HepG2 (cell line): ENCODE measurements around the gene MEA1. TPM values are rescaled to one million over a fixed set of nuclear protein-coding genes. Genes with fewer than 3 reads are reported as not detected.
A peak's percentile ranks its signal among the peaks of the same experiment; 100 is the strongest.

Experiments used
- CREB1 ChIP-seq, 2 experiments: fragments of 450-650 bp in 1 of 2; IDR thresholded peaks; 2 replicates each; pipeline ENCODE4 v1.6.1; 2016 to 2017; ENCODE audit warnings: control low read depth in 1 of 2, mild to moderate bottlenecking in 1 of 2, missing compliant biosample characterization in 1 of 2, missing genetic modification characterization in 1 of 2
- FIP1L1 ChIP-seq: fragments of 200-400 bp; formaldehyde crosslinking; IDR thresholded peaks from 2 replicates; pipeline ENCODE4 v1.6.1; 2018; ENCODE audit warnings: low read depth, mild to moderate bottlenecking, low read length, moderate library complexity, borderline replicate concordance; ENCODE audit not compliant: insufficient read depth
- HHEX ChIP-seq: IDR thresholded peaks from 2 replicates; pipeline ENCODE4 v1.6.1; 2016; ENCODE audit warnings: control low read depth
- HOXA5 ChIP-seq: sonication (generic); formaldehyde crosslinking; IDR thresholded peaks from 2 replicates; pipeline ENCODE4 v1.4.0; 2020; ENCODE audit warnings: missing genetic modification reagents
- KLF12 ChIP-seq: sonication (generic); formaldehyde crosslinking; IDR thresholded peaks from 2 replicates; pipeline ENCODE4 v1.4.0; 2020; ENCODE audit warnings: missing genetic modification reagents, borderline replicate concordance
- MED1 ChIP-seq: sonication (generic); formaldehyde crosslinking; IDR thresholded peaks from 2 replicates; pipeline ENCODE4 v1.4.0; 2020; ENCODE audit warnings: missing genetic modification reagents
- ZNF607 ChIP-seq: sonication (generic); formaldehyde crosslinking; IDR thresholded peaks from 2 replicates; pipeline ENCODE4 v1.5.1; 2020; ENCODE audit warnings: missing genetic modification reagents, mild to moderate bottlenecking, borderline replicate concordance
- ZNF75D ChIP-seq: sonication (generic); formaldehyde crosslinking; IDR thresholded peaks from 2 replicates; pipeline ENCODE4 v1.8.1; 2023; ENCODE audit warnings: missing genetic modification reagents, mild to moderate bottlenecking, borderline replicate concordance
- ZNF850 ChIP-seq: sonication (generic); formaldehyde crosslinking; conservative IDR thresholded peaks from 2 replicates; pipeline ENCODE4 v1.9.0; 2021; ENCODE audit warnings: mild to moderate bottlenecking, missing genetic modification reagents
- polyA plus RNA-seq, 8 experiments: library from polyadenylated mRNA; depleted of rRNA in 3 of 8; stranded (reverse) in 7 of 8; unstranded in 1 of 8; fragments of >200 nt; fragmentation: Illumina TruSeq in 4 of 8; extraction: Trizol in 4 of 8; gene quantifications; 2 replicates each; pipeline versions ENCODE4 v1.2.1 to v1.2.3, GENCODE V29; 2011 to 2016; ENCODE audit warnings: low read depth in 4 of 8, missing spikeins in 1 of 8, mixed read lengths in 1 of 8; ENCODE audit not compliant: insufficient read depth in 1 of 8
- total RNA-seq, 5 experiments: library from RNA; depleted of rRNA; stranded (reverse); fragments of >200 nt; fragmentation: Illumina TruSeq; extraction: Trizol; gene quantifications; 2 replicates each; pipeline ENCODE4 v1.2.3, GENCODE V29; 2016; ENCODE audit warnings: low read depth in 1 of 5
- TF ChIP-seq, protein P1 (sequence below): sonication (generic); formaldehyde crosslinking; IDR thresholded peaks from 2 replicates; pipeline ENCODE4 v1.4.0; 2020; ENCODE audit warnings: missing genetic modification reagents
- TF ChIP-seq, protein P2 (sequence below), 2 experiments: fragments of 450-650 bp in 1 of 2; sonication (generic) in 1 of 2; formaldehyde crosslinking in 1 of 2; IDR thresholded peaks; 2 replicates each; pipeline versions ENCODE4 v1.6.1 to v1.8.0; 2016 to 2022; ENCODE audit warnings: antibody characterized with exemption in 1 of 2, mild to moderate bottlenecking in 1 of 2, missing genetic modification reagents in 1 of 2
- TF ChIP-seq, protein P3 (sequence below): sonication (generic); formaldehyde crosslinking; IDR thresholded peaks from 2 replicates; pipeline ENCODE4 v1.4.0; 2020; ENCODE audit warnings: missing genetic modification reagents

The MEA1 gene
- total and polyA plus RNA-seq, 2 of the 13 experiments (the other 11 are each of a cell fraction or from before 2014, with no cell fraction given): 75.6 to 86.2 TPM

DNA sequence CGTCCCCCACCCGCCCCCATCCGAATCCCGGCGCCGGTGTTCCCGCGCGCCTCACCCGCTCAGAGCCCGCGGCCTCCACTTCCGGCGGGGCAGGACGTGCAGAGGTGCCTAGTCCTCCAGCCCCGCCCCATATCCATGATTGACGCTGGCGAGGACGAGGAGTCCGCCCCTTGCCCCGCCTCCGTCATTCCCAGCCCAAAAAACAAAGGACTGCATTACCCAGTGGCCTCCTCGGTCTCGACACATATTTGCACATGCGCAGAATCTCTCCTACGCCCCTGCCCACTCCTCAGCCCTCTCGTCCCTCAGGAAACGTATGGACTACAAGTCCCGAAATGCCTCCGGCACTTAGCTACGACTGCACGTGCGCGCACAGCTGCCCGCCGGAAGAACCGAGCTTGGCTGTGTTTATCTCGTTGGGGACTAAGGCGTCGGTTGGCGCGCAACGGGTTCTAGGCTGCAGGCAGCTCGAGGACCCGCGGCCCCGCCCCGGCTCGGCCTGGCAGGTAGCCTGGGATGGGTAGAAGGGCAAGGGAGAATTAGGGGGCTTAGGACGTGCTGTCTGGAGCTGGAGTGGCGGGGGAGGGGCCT lies at the start of gene MEA1, which contains the start of gene KLHDC3 (continued):
- TF ChIP-seq, protein P1, sequence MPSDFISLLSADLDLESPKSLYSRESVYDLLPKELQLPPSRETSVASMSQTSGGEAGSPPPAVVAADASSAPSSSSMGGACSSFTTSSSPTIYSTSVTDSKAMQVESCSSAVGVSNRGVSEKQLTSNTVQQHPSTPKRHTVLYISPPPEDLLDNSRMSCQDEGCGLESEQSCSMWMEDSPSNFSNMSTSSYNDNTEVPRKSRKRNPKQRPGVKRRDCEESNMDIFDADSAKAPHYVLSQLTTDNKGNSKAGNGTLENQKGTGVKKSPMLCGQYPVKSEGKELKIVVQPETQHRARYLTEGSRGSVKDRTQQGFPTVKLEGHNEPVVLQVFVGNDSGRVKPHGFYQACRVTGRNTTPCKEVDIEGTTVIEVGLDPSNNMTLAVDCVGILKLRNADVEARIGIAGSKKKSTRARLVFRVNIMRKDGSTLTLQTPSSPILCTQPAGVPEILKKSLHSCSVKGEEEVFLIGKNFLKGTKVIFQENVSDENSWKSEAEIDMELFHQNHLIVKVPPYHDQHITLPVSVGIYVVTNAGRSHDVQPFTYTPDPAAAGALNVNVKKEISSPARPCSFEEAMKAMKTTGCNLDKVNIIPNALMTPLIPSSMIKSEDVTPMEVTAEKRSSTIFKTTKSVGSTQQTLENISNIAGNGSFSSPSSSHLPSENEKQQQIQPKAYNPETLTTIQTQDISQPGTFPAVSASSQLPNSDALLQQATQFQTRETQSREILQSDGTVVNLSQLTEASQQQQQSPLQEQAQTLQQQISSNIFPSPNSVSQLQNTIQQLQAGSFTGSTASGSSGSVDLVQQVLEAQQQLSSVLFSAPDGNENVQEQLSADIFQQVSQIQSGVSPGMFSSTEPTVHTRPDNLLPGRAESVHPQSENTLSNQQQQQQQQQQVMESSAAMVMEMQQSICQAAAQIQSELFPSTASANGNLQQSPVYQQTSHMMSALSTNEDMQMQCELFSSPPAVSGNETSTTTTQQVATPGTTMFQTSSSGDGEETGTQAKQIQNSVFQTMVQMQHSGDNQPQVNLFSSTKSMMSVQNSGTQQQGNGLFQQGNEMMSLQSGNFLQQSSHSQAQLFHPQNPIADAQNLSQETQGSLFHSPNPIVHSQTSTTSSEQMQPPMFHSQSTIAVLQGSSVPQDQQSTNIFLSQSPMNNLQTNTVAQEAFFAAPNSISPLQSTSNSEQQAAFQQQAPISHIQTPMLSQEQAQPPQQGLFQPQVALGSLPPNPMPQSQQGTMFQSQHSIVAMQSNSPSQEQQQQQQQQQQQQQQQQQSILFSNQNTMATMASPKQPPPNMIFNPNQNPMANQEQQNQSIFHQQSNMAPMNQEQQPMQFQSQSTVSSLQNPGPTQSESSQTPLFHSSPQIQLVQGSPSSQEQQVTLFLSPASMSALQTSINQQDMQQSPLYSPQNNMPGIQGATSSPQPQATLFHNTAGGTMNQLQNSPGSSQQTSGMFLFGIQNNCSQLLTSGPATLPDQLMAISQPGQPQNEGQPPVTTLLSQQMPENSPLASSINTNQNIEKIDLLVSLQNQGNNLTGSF: no peak
- TF ChIP-seq HHEX (CRISPR knock-in tag): peak; percentile 40; the same call in 1 of the 2 replicates
- 0 out of 2 replicates have a peak, but pooled peaks have one; percentile 48 for TF ChIP-seq FIP1L1
- TF ChIP-seq KLF12: no peak
- TF ChIP-seq ZNF75D (CRISPR knock-in tag): no peak
- peak; percentile 89 for TF ChIP-seq CREB1 (IDR thresholded peaks at IDR 0.05)
- peak; percentile 95 for TF ChIP-seq CREB1 (CRISPR knock-in tag; IDR thresholded peaks at IDR 0.05)
- TF ChIP-seq ZNF607 (CRISPR knock-in tag): peak; percentile 80; the same call in 1 of the 2 replicates
- TF ChIP-seq MED1: peak; percentile 49
- TF ChIP-seq, protein P2, sequence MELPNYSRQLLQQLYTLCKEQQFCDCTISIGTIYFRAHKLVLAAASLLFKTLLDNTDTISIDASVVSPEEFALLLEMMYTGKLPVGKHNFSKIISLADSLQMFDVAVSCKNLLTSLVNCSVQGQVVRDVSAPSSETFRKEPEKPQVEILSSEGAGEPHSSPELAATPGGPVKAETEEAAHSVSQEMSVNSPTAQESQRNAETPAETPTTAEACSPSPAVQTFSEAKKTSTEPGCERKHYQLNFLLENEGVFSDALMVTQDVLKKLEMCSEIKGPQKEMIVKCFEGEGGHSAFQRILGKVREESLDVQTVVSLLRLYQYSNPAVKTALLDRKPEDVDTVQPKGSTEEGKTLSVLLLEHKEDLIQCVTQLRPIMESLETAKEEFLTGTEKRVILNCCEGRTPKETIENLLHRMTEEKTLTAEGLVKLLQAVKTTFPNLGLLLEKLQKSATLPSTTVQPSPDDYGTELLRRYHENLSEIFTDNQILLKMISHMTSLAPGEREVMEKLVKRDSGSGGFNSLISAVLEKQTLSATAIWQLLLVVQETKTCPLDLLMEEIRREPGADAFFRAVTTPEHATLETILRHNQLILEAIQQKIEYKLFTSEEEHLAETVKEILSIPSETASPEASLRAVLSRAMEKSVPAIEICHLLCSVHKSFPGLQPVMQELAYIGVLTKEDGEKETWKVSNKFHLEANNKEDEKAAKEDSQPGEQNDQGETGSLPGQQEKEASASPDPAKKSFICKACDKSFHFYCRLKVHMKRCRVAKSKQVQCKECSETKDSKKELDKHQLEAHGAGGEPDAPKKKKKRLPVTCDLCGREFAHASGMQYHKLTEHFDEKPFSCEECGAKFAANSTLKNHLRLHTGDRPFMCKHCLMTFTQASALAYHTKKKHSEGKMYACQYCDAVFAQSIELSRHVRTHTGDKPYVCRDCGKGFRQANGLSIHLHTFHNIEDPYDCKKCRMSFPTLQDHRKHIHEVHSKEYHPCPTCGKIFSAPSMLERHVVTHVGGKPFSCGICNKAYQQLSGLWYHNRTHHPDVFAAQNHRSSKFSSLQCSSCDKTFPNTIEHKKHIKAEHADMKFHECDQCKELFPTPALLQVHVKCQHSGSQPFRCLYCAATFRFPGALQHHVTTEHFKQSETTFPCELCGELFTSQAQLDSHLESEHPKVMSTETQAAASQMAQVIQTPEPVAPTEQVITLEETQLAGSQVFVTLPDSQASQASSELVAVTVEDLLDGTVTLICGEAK (IDR thresholded peaks at IDR 0.05): 0 out of 2 replicates have a peak, but pooled peaks have one; percentile 16
- TF ChIP-seq, protein P2 (CRISPR knock-in tag; IDR thresholded peaks at IDR 0.05): peak; percentile 34; the same call in 1 of the 2 replicates
- no peak for TF ChIP-seq HOXA5 (CRISPR knock-in tag)
- TF ChIP-seq ZNF850 (CRISPR knock-in tag): no peak
- TF ChIP-seq, protein P3, sequence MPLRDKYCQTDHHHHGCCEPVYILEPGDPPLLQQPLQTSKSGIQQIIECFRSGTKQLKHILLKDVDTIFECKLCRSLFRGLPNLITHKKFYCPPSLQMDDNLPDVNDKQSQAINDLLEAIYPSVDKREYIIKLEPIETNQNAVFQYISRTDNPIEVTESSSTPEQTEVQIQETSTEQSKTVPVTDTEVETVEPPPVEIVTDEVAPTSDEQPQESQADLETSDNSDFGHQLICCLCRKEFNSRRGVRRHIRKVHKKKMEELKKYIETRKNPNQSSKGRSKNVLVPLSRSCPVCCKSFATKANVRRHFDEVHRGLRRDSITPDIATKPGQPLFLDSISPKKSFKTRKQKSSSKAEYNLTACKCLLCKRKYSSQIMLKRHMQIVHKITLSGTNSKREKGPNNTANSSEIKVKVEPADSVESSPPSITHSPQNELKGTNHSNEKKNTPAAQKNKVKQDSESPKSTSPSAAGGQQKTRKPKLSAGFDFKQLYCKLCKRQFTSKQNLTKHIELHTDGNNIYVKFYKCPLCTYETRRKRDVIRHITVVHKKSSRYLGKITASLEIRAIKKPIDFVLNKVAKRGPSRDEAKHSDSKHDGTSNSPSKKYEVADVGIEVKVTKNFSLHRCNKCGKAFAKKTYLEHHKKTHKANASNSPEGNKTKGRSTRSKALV (CRISPR knock-in tag): no peak
